HG03097 (cell line): ENCODE results near the gene YBEY.
A peak's percentile ranks its signal among the peaks of the same experiment; 100 is the strongest.
"Not testable (repeated sequence)": the region's sequence is repeated elsewhere in the genome, so short reads cannot be mapped to it uniquely, and the experiment has no call there.

ENCODE experiments used
- ATAC-seq: cut with Tn5 transposase; IDR thresholded peaks from one replicate; pipeline ENCODE4 v1.9.1; 2021; ENCODE audit not compliant: unreplicated experiment, low FRiP score

YBEY gene

DNA sequence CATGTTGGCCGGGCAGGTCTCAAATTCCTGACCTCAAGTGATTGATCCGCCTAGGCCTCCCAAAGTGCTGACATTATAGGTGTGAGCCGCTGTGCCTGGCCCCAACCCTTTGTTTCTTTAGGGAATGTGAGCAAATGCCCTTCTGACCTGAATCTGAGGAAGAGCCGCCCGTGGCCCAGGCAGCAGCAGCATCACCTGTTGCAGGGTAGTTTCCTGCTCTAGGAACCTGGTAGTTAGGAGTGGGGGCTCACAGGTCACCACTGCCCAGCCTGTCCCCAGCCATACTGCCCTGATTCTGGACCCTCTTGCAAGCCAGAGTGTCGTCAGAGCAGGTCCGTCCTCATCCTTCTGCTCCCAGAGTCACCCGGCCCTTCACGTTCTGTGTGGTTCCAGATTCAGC is 13.0 kb downstream of the YBEY start:
- ATAC-seq: no peak

DNA sequence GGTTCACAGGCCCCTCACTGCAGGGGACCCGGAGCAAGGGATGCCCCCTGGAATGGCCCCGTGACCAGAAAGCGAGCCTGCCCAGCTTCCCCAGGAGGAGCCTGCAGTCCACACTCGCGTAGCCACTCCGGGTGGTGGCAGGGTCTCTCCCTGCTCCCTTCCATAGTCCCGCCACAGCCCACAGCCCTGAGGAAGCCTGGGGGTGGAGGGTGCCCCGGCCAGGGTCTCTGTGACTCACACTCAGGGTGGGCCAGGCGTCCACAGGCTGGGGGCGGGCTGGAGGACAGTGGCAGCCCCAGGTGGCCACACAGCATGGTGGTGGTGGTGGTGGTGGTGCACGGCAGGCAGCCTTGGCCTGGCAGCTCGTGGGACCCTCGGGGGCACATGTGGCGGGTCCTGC is 15.6 kb downstream of the YBEY start:
- ATAC-seq: no peak

GRCh38 chr21:46304437-46304836 is 18.3 kb downstream of the YBEY start:
- ATAC-seq: no peak

DNA sequence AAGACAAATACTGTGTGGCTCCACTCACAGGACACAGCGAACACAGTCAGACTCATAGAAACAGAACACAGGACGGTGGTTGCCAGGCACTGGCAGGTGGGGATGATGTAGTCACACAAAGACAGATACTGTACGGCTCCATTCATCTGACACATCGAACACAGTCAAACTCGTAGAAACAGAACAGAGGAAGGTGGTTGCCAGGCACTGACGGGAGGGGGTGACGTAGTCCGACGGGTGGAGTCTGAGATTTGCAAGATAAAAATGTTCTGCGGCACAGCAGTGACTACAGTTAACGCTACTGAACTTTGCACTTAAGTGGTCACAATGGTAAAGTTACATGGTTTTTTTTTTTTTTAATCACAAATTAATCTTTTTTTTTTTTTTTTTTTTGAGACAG is 18.8 kb downstream of the YBEY start:
- ATAC-seq: no peak

GRCh38 chr21:46307625-46308024 is 21.5 kb downstream of the YBEY start:
- ATAC-seq: no peak

DNA sequence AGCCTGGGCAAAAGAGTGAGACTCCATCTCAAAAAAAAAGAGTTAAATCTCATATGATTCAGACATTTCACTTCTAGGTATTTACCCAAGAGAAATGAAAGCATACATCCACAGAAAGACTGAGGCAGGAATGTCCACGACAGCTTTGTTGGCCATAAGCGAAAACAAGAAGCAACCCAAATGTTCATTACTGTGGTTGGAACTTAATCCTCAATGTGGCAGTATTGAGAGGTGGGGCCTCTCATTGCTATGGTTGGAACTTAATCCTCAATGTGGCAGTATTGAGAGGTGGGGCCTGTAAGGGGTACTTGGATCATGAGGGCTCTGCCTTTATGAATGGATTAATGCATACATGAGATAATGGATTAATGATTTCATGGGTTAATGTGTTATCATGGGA is 22.3 kb downstream of the YBEY start:
- ATAC-seq: no peak

GRCh38 chr21:46310260-46310659 is 24.1 kb downstream of the YBEY start:
- ATAC-seq: not testable (repeated sequence)

GRCh38 chr21:46311568-46311967 is 25.4 kb downstream of the YBEY start:
- ATAC-seq: no peak

DNA sequence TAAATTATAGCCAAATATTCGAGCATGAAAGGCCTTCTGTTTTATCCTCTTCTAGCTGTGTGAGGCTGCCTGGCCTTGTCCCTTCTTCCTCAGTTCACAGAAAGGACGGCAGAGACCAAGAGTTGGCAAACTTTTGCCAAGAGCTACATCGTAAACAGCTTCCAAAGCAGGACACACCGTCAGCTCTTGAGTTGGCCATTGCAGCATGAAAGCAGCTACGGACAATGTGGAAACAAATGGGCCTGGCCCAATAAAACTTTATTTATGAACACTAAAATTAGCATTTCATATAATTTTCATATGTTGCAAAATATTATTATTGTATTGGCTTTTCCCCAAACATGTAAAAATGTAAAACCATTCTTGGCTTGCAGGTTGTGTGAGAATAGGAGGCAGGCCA is 26.8 kb downstream of the YBEY start:
- no peak for ATAC-seq

GRCh38 chr21:46314441-46315020 is 28.4 kb downstream of the YBEY start:
- ATAC-seq: no peak

GRCh38 chr21:46316708-46317324 is 30.7 kb downstream of the YBEY start:
- no peak for ATAC-seq

DNA sequence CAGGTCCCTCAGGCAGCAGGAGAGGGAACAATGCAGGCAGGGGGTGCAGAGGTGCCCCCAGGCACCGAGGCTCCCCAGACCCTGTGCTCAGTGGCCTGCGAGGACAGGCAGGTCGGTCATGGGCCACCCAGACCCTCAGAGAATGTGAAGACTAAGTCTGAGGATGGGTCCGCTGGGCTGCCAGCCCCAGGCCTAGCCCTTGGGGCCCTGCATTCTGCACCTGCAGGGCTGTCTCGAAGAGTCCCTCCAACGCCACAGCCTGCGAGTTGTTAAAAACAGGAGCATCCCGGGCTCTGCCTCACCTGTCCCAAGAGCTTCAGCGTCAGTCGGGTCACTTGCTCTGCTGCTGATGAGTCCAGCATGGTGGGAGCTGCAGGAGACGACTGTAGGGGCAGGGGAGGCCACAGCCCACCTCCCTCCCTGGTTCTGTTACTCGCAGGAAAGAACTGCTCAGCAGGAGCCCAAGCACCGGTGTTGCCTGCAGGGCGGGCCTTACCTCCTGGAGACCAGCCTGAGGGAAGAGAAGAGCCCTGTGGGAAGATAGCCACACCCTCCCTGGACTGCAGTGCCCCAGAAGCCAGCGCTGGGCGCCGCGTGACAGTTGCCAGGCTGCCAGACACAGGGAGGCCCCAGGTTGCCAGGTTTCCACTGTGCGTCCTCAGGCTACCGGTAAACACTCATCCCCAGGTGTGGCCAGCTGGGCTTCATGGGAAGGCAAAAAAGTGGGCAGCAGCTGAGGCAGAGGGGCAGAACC is 31.7 kb downstream of the YBEY start:
- ATAC-seq: no peak

DNA sequence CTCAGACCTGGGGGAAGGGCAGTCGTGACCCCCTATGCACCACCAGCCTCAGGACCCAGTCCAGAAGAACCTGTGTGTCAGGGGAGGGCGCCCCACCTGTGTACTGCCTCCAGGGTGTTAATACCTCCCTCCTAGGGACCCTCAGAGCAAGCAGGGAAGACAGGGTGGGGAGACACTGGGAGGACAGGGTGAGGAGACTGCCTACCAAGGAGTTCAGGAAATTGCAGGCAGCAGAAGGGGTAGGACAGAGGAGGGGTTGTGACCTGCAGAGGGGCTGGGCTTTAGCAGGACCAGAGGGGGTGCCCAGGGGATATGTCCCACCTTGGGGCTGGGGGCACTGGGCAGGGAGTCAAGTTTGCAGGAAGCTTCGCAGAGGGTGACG is 32.3 kb downstream of the YBEY start:
- ATAC-seq: no peak

DNA sequence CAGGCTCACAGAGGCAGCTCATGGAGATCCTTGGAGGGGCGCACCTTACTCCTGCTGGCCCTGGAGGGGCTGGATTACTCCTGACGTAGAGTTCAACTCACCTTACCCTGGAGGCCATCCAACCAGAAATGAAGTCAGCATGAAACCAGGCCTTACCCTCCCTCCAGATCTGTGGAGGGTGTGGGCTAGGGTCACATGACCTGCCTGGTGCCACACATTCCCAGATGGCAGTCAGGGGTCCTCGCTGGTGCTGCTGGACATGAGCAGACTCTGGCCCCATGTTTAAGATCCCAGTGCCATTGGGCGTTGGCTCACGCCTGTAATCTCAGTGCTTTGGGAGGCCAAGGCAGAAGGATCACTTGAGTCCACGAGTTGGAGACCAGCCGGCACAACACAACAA is 33.0 kb downstream of the YBEY start:
- no peak for ATAC-seq

- no peak for ATAC-seq
These were observed 34.2 kb downstream of the YBEY start for GRCh38 chr21:46320331-46320801.

- no peak for ATAC-seq
These were observed 36.4 kb downstream of the YBEY start for GRCh38 chr21:46322351-46323226.

DNA sequence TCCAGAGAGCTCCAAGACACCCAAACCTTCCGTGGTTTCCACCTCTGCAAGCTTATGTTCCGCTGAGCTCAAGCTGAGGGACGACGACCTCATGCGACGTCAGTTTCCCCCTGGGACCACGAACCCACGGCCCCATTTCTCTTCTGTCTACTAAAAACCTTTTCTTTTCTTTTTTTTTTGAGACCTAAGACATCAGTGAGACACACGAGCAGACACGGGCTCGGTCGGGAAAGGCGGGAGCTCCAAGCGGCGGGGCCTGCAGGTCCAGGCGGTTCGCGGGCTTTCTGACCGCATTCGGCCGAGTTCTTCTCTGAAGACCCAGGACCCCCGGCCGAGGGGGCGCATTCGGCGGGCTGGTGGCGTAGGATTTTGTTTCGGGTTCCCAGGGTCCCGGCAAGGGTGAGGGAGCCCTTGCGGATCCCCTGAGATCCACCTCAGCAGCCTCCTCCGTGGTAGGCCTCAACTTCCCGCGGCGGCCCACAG is 37.1 kb downstream of the YBEY start:
- peak; percentile 15 for ATAC-seq

DNA sequence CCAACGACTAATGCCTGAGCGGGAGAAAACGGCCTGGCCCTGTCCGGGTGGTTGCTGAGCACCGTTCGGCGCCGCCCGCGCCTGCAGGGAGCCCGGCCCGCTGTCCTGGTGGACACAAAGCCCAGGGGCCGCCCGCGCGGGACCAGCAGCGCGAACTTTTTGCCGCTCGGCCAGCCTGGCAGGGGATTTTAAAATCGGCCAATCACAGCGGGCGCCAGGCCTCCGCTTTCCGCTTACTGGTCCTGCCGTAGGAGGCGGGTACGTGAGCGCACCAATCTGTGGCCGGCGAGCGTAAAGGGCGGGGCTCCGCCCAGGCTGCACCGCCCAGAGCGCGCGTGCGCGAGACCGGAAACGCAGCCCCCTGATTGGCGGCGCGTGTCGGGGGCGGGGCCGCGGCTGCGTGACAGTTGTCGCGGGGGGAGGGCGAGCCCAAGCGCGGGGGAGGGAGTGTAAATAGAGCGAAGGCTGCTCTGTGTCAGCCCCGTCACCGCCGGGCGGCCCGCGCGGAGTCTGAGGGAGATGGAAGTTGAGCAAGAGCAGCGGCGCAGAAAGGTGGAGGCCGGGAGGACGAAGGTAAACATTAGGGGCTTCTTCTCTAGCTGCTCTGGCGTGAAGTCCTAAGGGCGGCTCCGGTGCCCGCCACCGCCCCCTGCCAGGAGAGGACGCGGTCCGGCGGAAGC is 37.7 kb downstream of the YBEY start, which contains the start of the genes C21orf58 and PCNT:
Gene C21orf58 (minus strand): TSS at position 161 of the 680 bp plus-strand sequence. CDS start 1,132 bp downstream, outside the sequence.
Gene PCNT (plus strand): TSS at position 447 of the 680 bp plus-strand sequence. CDS start 73 bp downstream, at position 520.
- ATAC-seq: peak; percentile 74

GRCh38 chr21:46324390-46325072 is 38.4 kb downstream of the YBEY start:
- ATAC-seq: peak; percentile 49
